Measurements from ENCODE around the gene PARD3.
"Not testable (repeated sequence)": the region's sequence is repeated elsewhere in the genome, so short reads cannot be mapped to it uniquely, and the experiment has no call there.

Gene PARD3

GRCh38 chr10:34650156-34650555 is 164.9 kb downstream of the PARD3 start:
- no peak for DNase-seq (ENCODE audit: low read depth in 3 of 3)

GRCh38 chr10:34649385-34649784 is 165.7 kb downstream of the PARD3 start:
- no peak for DNase-seq (ENCODE audit: low read depth in 3 of 3)

GRCh38 chr10:34648919-34649318 is 166.2 kb downstream of the PARD3 start:
- DNase-seq (ENCODE audit: low read depth in 3 of 3): no peak

GRCh38 chr10:34647875-34648865 is 166.9 kb downstream of the PARD3 start:
- no peak for DNase-seq (ENCODE audit: low read depth in 3 of 3)

- DNase-seq (ENCODE audit: low read depth in 3 of 3): no peak
These were observed 167.9 kb downstream of the PARD3 start for GRCh38 chr10:34647160-34647559.

- DNase-seq (ENCODE audit: low read depth in 3 of 3): no peak
These were observed 168.8 kb downstream of the PARD3 start for GRCh38 chr10:34646331-34646730.

- not testable (repeated sequence) for DNase-seq (ENCODE audit: low read depth in 3 of 3)
These were observed 170.3 kb downstream of the PARD3 start for GRCh38 chr10:34644815-34645214.

- no peak for DNase-seq (ENCODE audit: low read depth in 3 of 3)
These were observed 170.9 kb downstream of the PARD3 start for GRCh38 chr10:34644224-34644623.

GRCh38 chr10:34643620-34644019 is 171.5 kb downstream of the PARD3 start:
- no peak for DNase-seq (ENCODE audit: low read depth in 3 of 3)

GRCh38 chr10:34641913-34642558 is 173.1 kb downstream of the PARD3 start:
- no peak for DNase-seq (ENCODE audit: low read depth in 3 of 3)

- no peak for DNase-seq (ENCODE audit: low read depth in 3 of 3)
These were observed 173.8 kb downstream of the PARD3 start for GRCh38 chr10:34641147-34641912.

GRCh38 chr10:34638406-34639054 is 176.6 kb downstream of the PARD3 start:
- peak; percentile 35 to 43 (median 42) for DNase-seq (ENCODE audit: low read depth in 3 of 3)

GRCh38 chr10:34637418-34637911 is 177.6 kb downstream of the PARD3 start:
- DNase-seq (ENCODE audit: low read depth in 3 of 3): peak; percentile 13 to 47 (median 28)

- no peak for DNase-seq (ENCODE audit: low read depth in 3 of 3)
These were observed 180.0 kb downstream of the PARD3 start for GRCh38 chr10:34635111-34635510.

GRCh38 chr10:34633374-34633773 is 181.7 kb downstream of the PARD3 start:
- DNase-seq (ENCODE audit: low read depth in 3 of 3): no peak

- no peak for DNase-seq (ENCODE audit: low read depth in 3 of 3)
These were observed 186.0 kb downstream of the PARD3 start for GRCh38 chr10:34629084-34629483.

GRCh38 chr10:34628174-34628796 is 186.8 kb downstream of the PARD3 start:
- no peak for DNase-seq (ENCODE audit: low read depth in 3 of 3)

- DNase-seq (ENCODE audit: low read depth in 3 of 3): no peak
These were observed 187.4 kb downstream of the PARD3 start for GRCh38 chr10:34627741-34628140.

- DNase-seq (ENCODE audit: low read depth in 3 of 3): no peak
These were observed 187.8 kb downstream of the PARD3 start for GRCh38 chr10:34627331-34627730.

- DNase-seq (ENCODE audit: low read depth in 3 of 3): no peak
These were observed 188.8 kb downstream of the PARD3 start for GRCh38 chr10:34626158-34626880.

Data from stimulated activated CD4-positive, alpha-beta T cell treated with anti-CD3 and anti-CD28 coated beads, TNF-alpha, amount 100 ng/mL, for 4 hours (primary cell).